HepG2 (cell line): Measurements from ENCODE around the gene CORO7. TPM values are rescaled to one million over a fixed set of nuclear protein-coding genes. Genes with fewer than 3 reads are reported as not detected.

Source experiments
- GATAD1 ChIP-seq: IDR thresholded peaks from 2 replicates; pipeline ENCODE4 v1.6.1; 2016; ENCODE audit warnings: missing genetic modification reagents, missing compliant biosample characterization
- GATAD2A ChIP-seq: IDR thresholded peaks from 2 replicates; pipeline ENCODE4 v1.6.1; 2016
- HNRNPL ChIP-seq: fragments of 200-400 bp; formaldehyde crosslinking; IDR thresholded peaks from 2 replicates; pipeline ENCODE4 v1.6.1; 2017; ENCODE audit warnings: mild to moderate bottlenecking, low read depth, low read length
- IKZF4 ChIP-seq: sonication (generic); formaldehyde crosslinking; IDR thresholded peaks from 2 replicates; pipeline ENCODE4 v1.5.1; 2020; ENCODE audit warnings: borderline replicate concordance, mild to moderate bottlenecking, low read depth, missing genetic modification reagents; ENCODE audit errors: not compliant biosample characterization
- ISX ChIP-seq: sonication (generic); formaldehyde crosslinking; conservative IDR thresholded peaks from 2 replicates; pipeline ENCODE4 v1.5.0; 2020; ENCODE audit warnings: missing genetic modification reagents
- KDM1A ChIP-seq: IDR thresholded peaks from 2 replicates; pipeline ENCODE4 v1.6.1; 2016; ENCODE audit warnings: missing compliant biosample characterization
- NBN ChIP-seq: fragments of 450-650 bp; conservative IDR thresholded peaks from 2 replicates; pipeline ENCODE4 v1.6.1; 2017
- PAF1 ChIP-seq: IDR thresholded peaks from 2 replicates; pipeline ENCODE4 v1.6.1; 2016; ENCODE audit warnings: missing genetic modification reagents, missing compliant biosample characterization
- PHF5A ChIP-seq: IDR thresholded peaks from one replicate; pipeline ENCODE4 v1.6.1; 2018; ENCODE audit warnings: low read depth, missing genetic modification reagents; ENCODE audit not compliant: unreplicated experiment
- PRDM10 ChIP-seq: sonication (generic); formaldehyde crosslinking; IDR thresholded peaks from 2 replicates; pipeline ENCODE4 v1.4.0; 2020; ENCODE audit warnings: low read depth, missing genetic modification reagents
- PTBP1 ChIP-seq: fragments of 200-400 bp; formaldehyde crosslinking; IDR thresholded peaks from 2 replicates; pipeline ENCODE4 v1.6.1; 2018; ENCODE audit warnings: low read length, low read depth; ENCODE audit not compliant: poor library complexity, severe bottlenecking
- SNAI1 ChIP-seq: sonication (generic); formaldehyde crosslinking; IDR thresholded peaks from 2 replicates; pipeline ENCODE4 v1.5.0; 2020; ENCODE audit warnings: mild to moderate bottlenecking, missing genetic modification reagents, borderline replicate concordance
- TARDBP ChIP-seq: sonication (generic); formaldehyde crosslinking; IDR thresholded peaks from 2 replicates; pipeline ENCODE4 v1.8.0; 2022; ENCODE audit warnings: mild to moderate bottlenecking, missing genetic modification reagents
- TEF ChIP-seq: sonication (generic); formaldehyde crosslinking; IDR thresholded peaks from 2 replicates; pipeline ENCODE4 v1.5.0; 2020; ENCODE audit warnings: missing genetic modification reagents
- TFAP4 ChIP-seq: sonication (generic); IDR thresholded peaks from 2 replicates; pipeline ENCODE4 v1.6.1; 2016; ENCODE audit warnings: low read depth, borderline replicate concordance
- TFDP2 ChIP-seq: sonication (generic); formaldehyde crosslinking; IDR thresholded peaks from 2 replicates; pipeline ENCODE4 v1.4.0; 2020; ENCODE audit warnings: missing genetic modification reagents
- ZBTB33 ChIP-seq: sonication (generic); formaldehyde crosslinking; IDR thresholded peaks from 2 replicates; pipeline ENCODE4 v1.4.0; 2020; ENCODE audit warnings: missing genetic modification reagents
- ZFAT ChIP-seq: sonication (generic); formaldehyde crosslinking; conservative IDR thresholded peaks from 2 replicates; pipeline ENCODE4 v1.8.1; 2023; ENCODE audit warnings: missing genetic modification reagents, inconsistent platforms
- ZNF260 ChIP-seq: sonication (generic); formaldehyde crosslinking; IDR thresholded peaks from 2 replicates; pipeline ENCODE4 v1.4.0; 2020; ENCODE audit warnings: missing genetic modification reagents, low read depth, mild to moderate bottlenecking, borderline replicate concordance
- ZNF30 ChIP-seq: sonication (generic); formaldehyde crosslinking; IDR thresholded peaks from 2 replicates; pipeline ENCODE4 v1.5.0; 2020; ENCODE audit warnings: mild to moderate bottlenecking, missing genetic modification reagents
- ZNF576 ChIP-seq: sonication (generic); formaldehyde crosslinking; IDR thresholded peaks from 2 replicates; pipeline ENCODE4 v1.4.0; 2020; ENCODE audit warnings: mild to moderate bottlenecking, missing genetic modification reagents
- polyA plus RNA-seq, 8 experiments: library from polyadenylated mRNA; depleted of rRNA in 3 of 8; stranded (reverse) in 7 of 8; unstranded in 1 of 8; fragments of >200 nt; fragmentation: Illumina TruSeq in 4 of 8; extraction: Trizol in 4 of 8; gene quantifications; 2 replicates each; pipeline versions ENCODE4 v1.2.1 to v1.2.3, GENCODE V29; 2011 to 2016; ENCODE audit warnings: low read depth in 4 of 8, missing spikeins in 1 of 8, mixed read lengths in 1 of 8; ENCODE audit not compliant: insufficient read depth in 1 of 8
- total RNA-seq, 5 experiments: library from RNA; depleted of rRNA; stranded (reverse); fragments of >200 nt; fragmentation: Illumina TruSeq; extraction: Trizol; gene quantifications; 2 replicates each; pipeline ENCODE4 v1.2.3, GENCODE V29; 2016; ENCODE audit warnings: low read depth in 1 of 5

The CORO7 gene
- total and polyA plus RNA-seq, 2 of the 13 experiments (the other 11 are each of a cell fraction or from before 2014, with no cell fraction given) = 9.9 to 14.3 TPM

- TF ChIP-seq PRDM10 (CRISPR knock-in tag) (peak; percentile 100), ZNF30 (CRISPR knock-in tag) (no peak), NBN (no peak), GATAD1 (no peak), SNAI1 (CRISPR knock-in tag) (peak; percentile 64; the same call in 1 of the 2 replicates), TFDP2 (CRISPR knock-in tag) (peak; percentile 8; the same call in 1 of the 2 replicates), ISX (CRISPR knock-in tag) (no peak), TFAP4 (peak; percentile 74; the same call in 1 of the 2 replicates), GATAD2A (CRISPR knock-in tag) (peak; percentile 91), ZNF260 (no peak), IKZF4 (CRISPR knock-in tag) (no peak), ZNF576 (CRISPR knock-in tag) (no peak), KDM1A (CRISPR knock-in tag) (no peak), PHF5A (CRISPR knock-in tag) (peak; percentile 52), PAF1 (no peak), PTBP1 (no peak), TARDBP (CRISPR knock-in tag) (peak; percentile 73), ZBTB33 (no peak), HNRNPL (peak; percentile 97), TEF (no peak; the same call in 1 of the 2 replicates), ZFAT (no peak)
Measured at GRCh38 chr16:4461250-4462085, 45.1 kb upstream of the CORO7 start (continued).
